K562 (cell line): ENCODE results near the gene HCN3. TPM values are rescaled to one million over a fixed set of nuclear protein-coding genes. Genes with fewer than 3 reads are reported as not detected.

Experiments used
- CSDE1 ChIP-seq, 2 experiments: fragments of 450-650 bp; IDR thresholded peaks; 2 replicates each; pipeline ENCODE4 v1.6.1; 2016; ENCODE audit warnings: mild to moderate bottlenecking in 1 of 2
- DLX4 ChIP-seq: fragments of 250-450 bp; sonication (Bioruptor Pico); IDR thresholded peaks from 2 replicates; pipeline ENCODE4 v1.6.1; 2021; ENCODE audit warnings: mild to moderate bottlenecking
- DNMT1 ChIP-seq: fragments of 450-650 bp; IDR thresholded peaks from 2 replicates; pipeline ENCODE4 v1.6.1; 2016; ENCODE audit warnings: antibody characterized with exemption, mild to moderate bottlenecking
- E2F4 ChIP-seq: sonication (generic); formaldehyde crosslinking; IDR thresholded peaks from 2 replicates; pipeline ENCODE4 v1.8.0; 2022; ENCODE audit warnings: mild to moderate bottlenecking, low read depth, missing genetic modification reagents
- GATAD2B ChIP-seq: fragments of 450-650 bp; IDR thresholded peaks from 2 replicates; pipeline ENCODE4 v1.6.1; 2017; ENCODE audit warnings: mild to moderate bottlenecking, borderline replicate concordance
- HMGXB4 ChIP-seq: sonication (generic); formaldehyde crosslinking; IDR thresholded peaks from 2 replicates; pipeline ENCODE4 v1.8.1; 2023; ENCODE audit warnings: mild to moderate bottlenecking, missing genetic modification reagents
- KLF1 ChIP-seq: fragments of 450-650 bp; IDR thresholded peaks from 2 replicates; pipeline ENCODE4 v1.6.1; 2016; ENCODE audit warnings: missing genetic modification characterization, missing compliant biosample characterization
- MAFF ChIP-seq: IDR thresholded peaks from 2 replicates; pipeline ENCODE4 v1.6.1; 2012; ENCODE audit warnings: low read length, improper control_type of control experiment
- NCOR1 ChIP-seq: fragments of 450-650 bp; IDR thresholded peaks from 2 replicates; pipeline ENCODE4 v1.6.1; 2016; ENCODE audit warnings: mild to moderate bottlenecking, moderate library complexity
- NFIX ChIP-seq: fragments of 250-450 bp; sonication (Bioruptor Pico); IDR thresholded peaks from 2 replicates; pipeline ENCODE4 v1.4.0; 2020; ENCODE audit warnings: low read depth, mild to moderate bottlenecking, moderate library complexity
- RBM14 ChIP-seq: fragments of 200-400 bp; formaldehyde crosslinking; IDR thresholded peaks from 2 replicates; pipeline ENCODE4 v1.6.1; 2018; ENCODE audit warnings: low read depth, mild to moderate bottlenecking, low read length, moderate library complexity, borderline replicate concordance; ENCODE audit not compliant: insufficient read depth
- RBM17 ChIP-seq: fragments of 200-400 bp; formaldehyde crosslinking; IDR thresholded peaks from 2 replicates; pipeline ENCODE4 v1.6.1; 2017; ENCODE audit warnings: low read depth, mild to moderate bottlenecking, low read length, borderline replicate concordance
- RNF219 ChIP-seq: fragments of 250-450 bp; sonication (Bioruptor Pico); IDR thresholded peaks from 2 replicates; pipeline ENCODE4 v1.5.0; 2022; ENCODE audit warnings: mild to moderate bottlenecking
- RUNX1 ChIP-seq: sonication (generic); IDR thresholded peaks from 2 replicates; pipeline ENCODE4 v1.6.1; 2016; ENCODE audit warnings: antibody characterized with exemption, low read depth
- TEAD2 ChIP-seq: fragments of 450-650 bp; IDR thresholded peaks from 2 replicates; pipeline ENCODE4 v1.6.1; 2016; ENCODE audit warnings: missing genetic modification characterization, control low read depth, missing compliant biosample characterization
- ZNF133 ChIP-seq: fragments of 250-450 bp; sonication (Bioruptor Pico); IDR thresholded peaks from 2 replicates; pipeline ENCODE4 v1.4.0; 2020; ENCODE audit warnings: mild to moderate bottlenecking
- ZNF146 ChIP-seq: IDR thresholded peaks from one replicate; pipeline ENCODE4 v1.6.1; 2018; ENCODE audit warnings: missing compliant biosample characterization; ENCODE audit not compliant: unreplicated experiment
- ZNF589 ChIP-seq: fragments of 200-800 bp; sonication (Bioruptor generic); IDR thresholded peaks from 2 replicates; pipeline ENCODE4 v1.6.1; 2016; ENCODE audit warnings: low read depth, missing genetic modification characterization, missing compliant biosample characterization
- ZNF764 ChIP-seq: fragments of 250-450 bp; sonication (Bioruptor Pico); IDR thresholded peaks from 2 replicates; pipeline ENCODE4 v1.4.0; 2020; ENCODE audit warnings: low read depth, mild to moderate bottlenecking, moderate library complexity
- polyA plus RNA-seq, 8 experiments: library from polyadenylated mRNA; depleted of rRNA in 4 of 8; stranded (reverse) in 5 of 8; unstranded in 3 of 8; fragments of >200 nt; fragmentation: Nextera tagmentation in 2 of 8; fragmentation: Illumina TruSeq in 1 of 8; extraction: Ambion mirVana in 2 of 8; extraction: Trizol in 1 of 8; gene quantifications; 2 replicates each; pipeline versions ENCODE4 v1.2.1 to v1.2.3, GENCODE V29; 2011 to 2014; ENCODE audit warnings: inconsistent platforms in 1 of 8, missing spikeins in 1 of 8
- total RNA-seq, 7 experiments: library from RNA; depleted of rRNA in 6 of 7; stranded (reverse); fragments of >200 nt in 6 of 7; fragmentation: Illumina TruSeq in 2 of 7; extraction: Trizol in 2 of 7; gene quantifications; 2 replicates each; pipeline versions ENCODE4 v1.2.1 to v1.2.3, GENCODE V29; 2011 to 2021; ENCODE audit warnings: low replicate concordance in 1 of 7
- TF ChIP-seq, protein P1 (sequence below): IDR thresholded peaks from 2 replicates; pipeline ENCODE4 v1.6.1; 2014; ENCODE audit warnings: antibody characterized with exemption

HCN3 gene
- total and polyA plus RNA-seq, 9 of the 15 experiments (the other 6 are each of a cell fraction or from before 2014, with no cell fraction given) = 0.91 to 9.7 (median 3.9) TPM

GRCh38 chr1:155255243-155256007 lies 21.8 kb upstream of the HCN3 start, which contains the start of gene ENTREP3 (continued):
- TF ChIP-seq RBM17 = no peak
- no peak for TF ChIP-seq RNF219
- no peak for TF ChIP-seq HMGXB4 (CRISPR knock-in tag)
- no peak for TF ChIP-seq MAFF
- TF ChIP-seq, protein P1, sequence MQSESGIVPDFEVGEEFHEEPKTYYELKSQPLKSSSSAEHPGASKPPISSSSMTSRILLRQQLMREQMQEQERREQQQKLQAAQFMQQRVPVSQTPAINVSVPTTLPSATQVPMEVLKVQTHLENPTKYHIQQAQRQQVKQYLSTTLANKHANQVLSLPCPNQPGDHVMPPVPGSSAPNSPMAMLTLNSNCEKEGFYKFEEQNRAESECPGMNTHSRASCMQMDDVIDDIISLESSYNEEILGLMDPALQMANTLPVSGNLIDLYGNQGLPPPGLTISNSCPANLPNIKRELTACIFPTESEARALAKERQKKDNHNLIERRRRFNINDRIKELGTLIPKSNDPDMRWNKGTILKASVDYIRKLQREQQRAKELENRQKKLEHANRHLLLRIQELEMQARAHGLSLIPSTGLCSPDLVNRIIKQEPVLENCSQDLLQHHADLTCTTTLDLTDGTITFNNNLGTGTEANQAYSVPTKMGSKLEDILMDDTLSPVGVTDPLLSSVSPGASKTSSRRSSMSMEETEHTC = no peak
- TF ChIP-seq RUNX1 = no peak
- TF ChIP-seq ZNF589 (CRISPR knock-in tag) = no peak
- no peak for TF ChIP-seq KLF1
- no peak for TF ChIP-seq RBM14
- TF ChIP-seq DNMT1 = no peak
- no peak for TF ChIP-seq CSDE1 (IDR thresholded peaks at IDR 0.05)
- TF ChIP-seq ZNF764 (CRISPR knock-in tag) = no peak
- no peak for TF ChIP-seq DLX4 (CRISPR knock-in tag)
- no peak for TF ChIP-seq ZNF146 (CRISPR knock-in tag)
- TF ChIP-seq GATAD2B = no peak
- no peak for TF ChIP-seq TEAD2 (tag)
- no peak for TF ChIP-seq NFIX
- no peak for TF ChIP-seq ZNF133 (CRISPR knock-in tag)
- TF ChIP-seq NCOR1 = no peak
- TF ChIP-seq E2F4 (CRISPR knock-in tag) = no peak
